Right ventricle myocardium inferior (tissue), 1 donor: ENCODE measurements around the gene ASB5. TPM values are rescaled to one million over a fixed set of nuclear protein-coding genes. Genes with fewer than 3 reads are reported as not detected.
"Not testable (repeated sequence)": the region's sequence is repeated elsewhere in the genome, so short reads cannot be mapped to it uniquely, and the experiment has no call there.

Experiments used
- ATAC-seq: fragments of 200-7000 bp; cut with Tn5 transposase; one replicate; pipeline ENCODE4 v1.9.1; 2020; ENCODE audit warnings: mild to moderate bottlenecking, moderate library complexity
- DNase-seq: peaks from one replicate; pipeline ENCODE4 v3.0.0; 2021; ENCODE audit errors: missing footprints
- intact Hi-C: fragments of 100-400 bp; cut with DNase I; formaldehyde crosslinking; loops from one replicate; pipeline ENCODE4 v1.11.0; 2022
- total RNA-seq: library from RNA; stranded (reverse); fragmentation: NEBNext Ultra II Directional; extraction: Animal tissue kit (Norgen Biotek cat#: 25700); gene quantifications from one replicate; pipeline ENCODE4 v1.2.1, GENCODE V29; 2021
- donor health status: DM: no; HTN: yes; CAD: no; lungs with severe emphysema.

ASB5 gene
- total RNA-seq, 1 donor from 2014 or later: 2.7 TPM

DNA sequence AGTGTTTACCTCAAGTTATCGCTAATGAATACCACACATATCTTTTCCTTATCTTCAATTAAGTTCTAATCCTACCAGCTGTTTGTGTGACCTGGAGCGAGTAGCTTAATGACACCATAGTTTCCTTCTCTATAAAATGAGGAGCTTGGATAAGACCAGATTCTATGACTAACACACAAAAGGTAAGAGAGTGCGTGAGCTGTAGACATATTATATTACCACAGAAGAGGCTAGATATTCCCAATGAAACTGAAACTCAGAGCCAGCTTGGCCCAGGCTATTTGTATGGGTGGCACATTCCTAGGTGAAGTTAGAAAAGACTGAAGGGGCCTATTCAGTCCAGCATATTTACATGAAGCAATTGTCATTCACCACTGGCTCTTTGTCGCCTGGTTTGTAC, 30.2 kb downstream of the ASB5 start:
- DNase-seq (no peak), ATAC-seq (no peak)
- intact Hi-C loops: loop anchor here (5.0 kb wide), 2 partner anchors 38 to 42 kb away; partner anchors contain the start of gene SPATA4

DNA sequence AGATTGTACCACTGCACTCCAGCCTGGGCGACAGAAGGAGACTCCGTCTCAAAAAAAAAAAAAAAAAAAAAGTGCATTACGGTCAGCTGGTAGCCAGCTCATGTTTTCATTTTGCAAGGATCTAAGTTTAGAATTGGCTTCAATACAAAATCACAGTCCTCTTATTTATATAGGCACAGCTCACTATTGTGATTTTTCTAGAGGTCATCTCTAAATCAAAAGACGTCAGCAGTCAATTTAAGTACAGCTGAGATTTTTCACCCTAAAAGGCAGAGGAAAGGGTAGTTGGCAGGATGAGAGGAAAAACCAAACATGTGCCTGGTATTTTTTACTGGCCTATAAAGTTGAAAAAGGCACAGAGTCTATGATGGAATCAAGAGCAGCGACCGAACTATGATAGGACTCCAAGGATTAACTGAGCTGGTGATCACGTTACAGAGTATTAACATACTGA, 30.8 kb downstream of the ASB5 start:
- DNase-seq: no peak
- intact Hi-C loops: loop anchor here (5.0 kb wide), 2 partner anchors 39 to 41 kb away; partner anchors contain the start of gene SPATA4
- ATAC-seq: peak; percentile 67

DNA sequence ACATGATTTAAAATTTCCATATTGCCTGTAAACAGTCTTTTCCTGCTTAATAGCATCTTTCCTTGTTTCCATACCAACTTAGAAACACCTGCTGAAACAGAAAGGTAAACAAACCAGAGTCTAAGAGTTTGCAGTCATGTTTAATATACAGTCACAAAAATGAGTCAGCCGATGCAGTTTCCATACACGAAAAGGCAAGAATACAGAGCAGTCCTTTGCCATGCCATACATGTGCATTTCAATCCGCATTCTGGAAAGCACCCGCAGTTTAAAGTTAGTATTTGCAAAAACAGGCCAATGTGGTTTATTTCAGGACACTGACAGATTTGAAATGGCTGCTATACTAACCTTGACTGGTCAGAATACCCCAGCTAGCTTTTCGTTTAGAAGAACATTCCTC, 32.1 kb downstream of the ASB5 start:
- ATAC-seq (no peak), DNase-seq (no peak)
- intact Hi-C loops: loop anchor here (5.0 kb wide), 2 partner anchors 40 kb away; partner anchors contain the start of gene SPATA4

DNA sequence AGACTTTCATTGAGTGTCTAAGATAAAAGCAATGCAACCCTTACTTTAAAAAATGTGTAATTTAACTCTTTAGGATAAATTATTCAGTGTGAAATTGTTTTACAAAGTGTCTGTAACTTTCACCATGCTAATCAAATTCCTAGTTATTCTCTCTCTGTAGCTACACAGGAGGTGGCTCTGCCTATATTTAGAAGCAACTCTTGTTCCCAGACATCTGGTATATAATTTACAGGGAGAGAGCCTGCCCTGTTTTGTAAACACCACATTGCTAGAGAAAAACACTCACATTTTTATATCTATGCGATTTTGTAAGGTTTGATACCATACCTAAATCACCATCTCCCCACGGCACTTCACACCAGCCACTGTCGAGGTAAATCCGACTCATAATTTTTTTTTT, 38.2 kb downstream of the ASB5 start:
- no peak for ATAC-seq
- DNase-seq: no peak
- intact Hi-C loops: no loop called here

DNA sequence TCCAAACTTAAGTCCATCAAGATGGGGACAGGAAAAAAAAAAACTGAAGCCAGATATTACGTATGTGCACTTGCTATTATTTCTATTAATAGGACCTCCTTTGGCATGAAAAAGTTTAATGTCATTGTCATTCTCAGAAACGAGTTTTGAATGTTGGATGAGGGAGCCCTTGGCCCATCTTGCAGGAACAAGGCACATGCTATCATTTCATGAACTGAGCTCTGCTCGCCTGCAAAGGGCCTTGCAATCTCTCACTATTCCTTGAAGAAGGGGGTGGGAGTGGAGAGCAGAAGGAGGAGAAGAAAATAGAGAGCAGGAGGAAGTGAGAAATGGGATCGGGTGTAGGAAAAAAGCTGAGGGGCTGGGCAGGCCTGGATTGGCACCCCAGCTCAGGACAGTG, 39.4 kb downstream of the ASB5 start:
- intact Hi-C loops: no loop called here
- ATAC-seq (no peak), DNase-seq (no peak)

DNA sequence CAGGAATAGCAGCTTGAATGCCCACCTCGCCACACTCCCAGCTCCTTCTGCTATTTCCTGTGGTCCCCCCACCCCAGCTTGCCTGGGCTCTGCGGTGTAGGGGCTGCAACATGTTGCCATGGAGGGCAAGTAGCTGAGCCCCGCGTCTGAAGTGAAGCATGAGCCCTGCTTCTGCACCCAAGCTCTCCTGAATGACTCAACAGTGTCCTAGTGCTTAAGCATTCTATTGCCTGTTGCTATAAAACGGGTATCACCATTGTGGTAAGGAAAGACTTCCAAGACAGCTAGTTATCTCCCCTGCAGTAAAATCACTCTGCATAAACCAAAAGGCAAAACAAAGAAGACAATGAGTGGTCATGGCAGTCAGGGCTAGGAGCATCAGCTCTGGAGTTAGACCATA, 42.3 kb downstream of the ASB5 start:
- no peak for DNase-seq
- intact Hi-C loops: no loop called here
- no peak for ATAC-seq

DNA sequence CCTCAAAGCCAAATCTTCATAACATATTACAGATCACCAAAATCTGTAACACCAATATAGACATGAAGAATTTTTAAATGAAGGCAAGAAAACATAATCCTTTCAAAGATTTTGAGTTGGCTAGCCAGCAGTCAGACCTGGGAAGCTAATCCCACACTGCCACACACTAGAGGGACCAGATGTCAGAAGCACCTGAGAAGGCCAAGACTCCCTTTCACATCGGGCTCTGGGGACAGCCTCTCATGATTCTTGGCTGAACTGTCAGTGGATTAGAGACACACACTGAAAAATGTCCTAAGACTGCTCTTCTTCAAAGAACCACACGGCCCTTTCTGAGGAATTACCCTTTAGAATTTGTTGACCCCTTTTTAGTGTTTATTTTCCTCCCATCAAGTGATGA, 45.5 kb downstream of the ASB5 start:
- ATAC-seq (no peak), DNase-seq (no peak)
- intact Hi-C loops: no loop called here

DNA sequence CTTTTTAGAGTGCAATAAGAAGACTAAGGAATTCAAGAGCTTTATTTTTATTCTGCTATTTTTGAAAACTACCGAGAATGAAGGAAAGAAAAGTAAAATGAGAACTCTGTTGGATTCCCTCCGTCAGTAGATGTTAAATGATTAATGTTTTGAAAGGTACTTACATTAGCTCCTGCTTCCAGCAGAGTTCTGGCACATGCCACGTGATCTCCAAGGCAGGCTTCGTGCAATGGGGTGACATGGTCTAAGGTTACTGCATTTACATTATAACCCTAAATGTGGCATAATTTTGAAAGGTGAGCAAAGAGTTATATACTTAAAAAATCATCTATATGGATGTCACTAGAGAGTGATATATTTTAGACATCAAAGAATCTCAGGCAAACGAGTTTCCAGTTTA, 46.9 kb downstream of the ASB5 start:
- ATAC-seq: no peak

DNA sequence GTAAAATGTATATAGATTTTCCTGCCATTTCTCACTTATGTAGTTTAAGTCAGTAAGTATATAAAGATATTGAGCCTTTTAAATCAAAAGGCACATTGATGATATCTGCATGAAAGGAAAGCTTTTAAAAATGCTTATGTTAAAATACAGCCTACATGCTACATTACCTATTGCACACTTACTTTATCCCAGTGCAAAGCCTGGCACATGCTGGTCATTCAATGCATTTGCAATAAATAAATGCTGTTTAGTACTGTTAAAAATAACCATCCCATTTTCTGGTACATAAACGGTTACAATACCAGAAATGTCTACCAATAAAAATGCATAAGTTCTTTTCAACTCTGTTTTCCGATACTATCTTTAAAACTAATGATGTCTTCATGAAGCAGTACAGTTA, 51.5 kb downstream of the ASB5 start:
- intact Hi-C loops: no loop called here
- ATAC-seq: no peak
- DNase-seq: no peak

More for the DNA sequence above, 46.9 kb downstream of the ASB5 start:
- intact Hi-C loops: no loop called here
- DNase-seq: no peak

DNA sequence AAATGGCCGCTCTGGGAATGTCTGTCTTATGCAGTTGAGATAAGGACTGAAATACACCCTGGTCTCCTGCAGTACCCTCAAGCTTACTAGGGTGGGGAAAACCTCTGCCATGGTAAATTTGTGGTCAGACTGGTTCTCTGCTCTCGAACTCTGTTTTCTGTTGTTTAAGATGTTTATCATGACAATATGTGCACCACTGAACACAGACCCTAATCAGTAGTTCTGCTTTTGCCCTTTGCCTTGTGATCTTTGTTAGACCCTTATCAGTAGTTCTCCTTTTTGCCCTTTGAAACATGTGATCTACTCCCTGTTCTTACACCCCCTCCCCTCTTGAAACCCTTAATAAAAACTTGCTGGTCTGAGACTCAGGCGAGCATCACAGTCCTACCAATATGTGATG, 56.7 kb downstream of the ASB5 start:
- DNase-seq, intact Hi-C loops, ATAC-seq: not testable (repeated sequence)

DNA sequence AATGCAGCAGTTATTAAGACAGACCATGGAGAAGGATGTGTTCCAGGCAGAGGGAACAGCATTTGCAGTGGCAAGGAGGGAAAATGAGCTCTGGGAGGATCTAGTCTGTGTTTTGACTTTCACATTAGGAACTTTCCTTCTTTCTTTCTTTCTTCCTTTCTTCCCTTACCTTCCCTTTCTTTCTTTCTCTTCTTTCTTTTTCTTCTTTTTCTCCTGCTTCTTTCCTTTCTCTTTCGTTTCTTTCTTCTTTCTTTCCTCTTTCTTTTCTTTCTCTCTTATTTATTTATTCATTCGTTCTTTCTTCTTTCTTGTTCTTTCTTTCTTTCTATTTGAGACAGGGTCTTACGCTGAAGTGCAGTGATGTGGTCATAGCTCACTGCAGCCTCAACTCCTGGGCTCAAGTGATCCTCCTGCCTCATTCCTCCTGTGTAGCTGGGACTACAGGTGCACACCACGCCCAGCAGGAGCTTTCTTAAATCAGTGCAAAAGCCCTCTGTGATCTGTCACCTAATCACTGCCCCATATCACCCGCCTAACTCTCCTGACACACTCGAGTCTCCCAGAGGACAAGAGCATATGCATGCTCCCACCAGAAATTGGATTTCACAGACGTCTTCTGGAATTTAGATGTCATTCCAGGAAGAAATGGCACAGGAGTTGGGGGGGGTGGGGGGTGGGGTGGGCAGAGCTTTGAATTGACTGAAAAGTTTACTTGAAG, 58.3 kb downstream of the ASB5 start:
- intact Hi-C loops: no loop called here
- ATAC-seq (no peak), DNase-seq (no peak)

DNA sequence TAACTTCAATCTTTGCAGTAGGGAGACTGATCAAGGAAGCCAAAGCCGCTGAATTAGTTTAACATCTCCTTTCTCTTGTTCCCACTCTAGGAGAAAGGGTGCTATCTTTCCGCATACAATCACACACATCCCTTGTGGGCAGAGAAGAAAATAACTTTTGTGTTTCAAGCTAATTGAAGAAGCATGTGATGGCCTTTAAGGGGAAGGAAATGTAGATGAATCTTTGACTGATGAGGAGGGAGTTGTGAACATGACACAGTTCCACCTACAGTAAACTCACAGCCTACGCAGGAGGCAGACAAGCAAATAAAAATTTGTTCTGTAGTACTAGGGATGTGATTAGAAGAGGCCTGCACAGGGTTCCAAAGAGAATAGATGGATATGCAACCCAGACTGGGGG, 58.9 kb downstream of the ASB5 start:
- ATAC-seq (no peak), DNase-seq (no peak)
- intact Hi-C loops: no loop called here

DNA sequence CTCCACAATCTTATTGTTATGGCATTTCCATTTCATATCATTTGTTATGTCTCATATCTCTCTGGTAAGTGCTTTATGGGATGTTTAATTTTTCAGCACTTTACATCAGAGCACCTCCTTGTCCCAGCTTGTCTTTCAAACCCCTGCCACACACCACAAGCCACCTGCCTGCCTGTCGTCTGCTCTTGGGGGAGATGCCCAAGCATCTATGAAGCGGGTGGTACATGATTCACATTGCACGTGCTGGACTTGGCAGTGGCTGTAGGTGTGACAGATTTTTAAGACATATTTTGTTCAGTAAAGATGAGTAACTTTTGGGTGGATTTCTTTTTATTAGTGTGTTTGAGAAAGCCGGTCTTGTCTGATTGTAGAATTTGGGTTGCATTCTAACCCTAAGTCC, 59.5 kb downstream of the ASB5 start:
- DNase-seq (no peak), ATAC-seq (no peak)
- intact Hi-C loops: no loop called here

DNA sequence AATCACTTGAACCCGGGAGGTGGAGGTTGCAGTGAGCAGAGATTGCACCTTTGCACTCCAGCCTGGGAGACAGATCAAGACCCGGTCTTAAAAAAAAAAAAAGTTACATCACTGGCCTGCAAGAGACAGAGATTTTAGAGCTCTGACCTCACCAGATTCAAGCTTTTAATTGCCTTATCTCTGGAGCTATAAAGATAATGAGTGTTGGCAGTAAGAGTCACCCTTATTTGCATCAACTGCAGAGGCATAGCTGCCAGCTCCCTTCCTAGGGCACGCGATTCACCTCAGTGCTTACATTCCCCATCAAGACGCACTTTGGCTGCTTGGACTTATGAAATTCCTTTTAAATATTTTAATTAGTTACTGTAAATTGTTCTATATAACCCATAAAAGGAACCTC, 61.2 kb downstream of the ASB5 start:
- intact Hi-C loops: no loop called here
- no peak for DNase-seq
- ATAC-seq: no peak

DNA sequence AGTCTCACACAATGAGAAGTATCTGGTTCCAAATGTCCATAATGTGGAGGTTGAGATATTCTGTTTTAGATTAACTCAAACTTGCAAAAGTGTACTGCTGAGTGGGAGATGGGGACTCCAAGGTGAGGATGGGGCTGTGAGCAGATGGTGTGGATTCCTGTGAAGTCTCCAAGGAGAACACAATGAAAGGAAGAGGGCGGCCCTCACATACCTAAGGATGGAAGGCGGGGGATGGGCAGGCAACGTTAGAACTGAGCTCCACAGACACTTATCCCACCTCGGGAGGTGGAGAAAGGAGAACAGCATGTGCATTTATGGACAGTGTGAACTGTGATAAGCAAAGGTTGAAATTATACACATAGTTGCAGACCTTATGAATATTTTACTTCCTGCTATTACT, 63.7 kb downstream of the ASB5 start:
- no peak for ATAC-seq
- no peak for DNase-seq
- intact Hi-C loops: no loop called here

DNA sequence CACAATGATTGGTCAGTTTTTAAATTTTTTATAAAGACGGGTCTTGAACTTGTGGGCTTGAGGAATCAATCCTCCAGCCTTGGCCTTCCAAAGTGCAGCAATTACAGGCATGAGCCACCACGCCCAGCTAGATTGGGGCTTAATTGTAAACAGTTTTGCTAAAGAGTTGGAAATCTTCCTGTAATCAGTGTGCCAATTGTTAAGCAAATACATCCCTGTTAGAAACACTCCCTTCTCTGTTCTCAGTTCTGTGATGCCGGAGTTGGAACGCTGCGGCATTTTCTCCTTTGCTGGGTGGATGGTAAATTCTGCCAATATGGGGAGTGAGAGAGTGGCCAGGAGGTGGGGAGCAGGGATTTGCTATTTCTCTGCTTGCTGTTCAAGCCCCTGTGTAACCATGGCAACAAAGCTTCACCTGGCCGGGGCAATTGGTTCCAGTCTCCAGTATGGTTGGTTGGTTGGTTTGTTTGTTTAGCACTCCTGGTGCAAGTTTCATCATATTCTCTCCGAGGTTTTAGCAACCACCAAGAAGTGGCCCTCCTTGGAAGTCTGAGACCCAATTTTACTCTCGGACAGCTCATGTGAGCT, 70.6 kb downstream of the ASB5 start:
- intact Hi-C loops: loop anchor here (5.0 kb wide), 1 partner anchor 39 kb away; no protein-coding TSS in a partner anchor
- no peak for DNase-seq
- ATAC-seq: no peak

DNA sequence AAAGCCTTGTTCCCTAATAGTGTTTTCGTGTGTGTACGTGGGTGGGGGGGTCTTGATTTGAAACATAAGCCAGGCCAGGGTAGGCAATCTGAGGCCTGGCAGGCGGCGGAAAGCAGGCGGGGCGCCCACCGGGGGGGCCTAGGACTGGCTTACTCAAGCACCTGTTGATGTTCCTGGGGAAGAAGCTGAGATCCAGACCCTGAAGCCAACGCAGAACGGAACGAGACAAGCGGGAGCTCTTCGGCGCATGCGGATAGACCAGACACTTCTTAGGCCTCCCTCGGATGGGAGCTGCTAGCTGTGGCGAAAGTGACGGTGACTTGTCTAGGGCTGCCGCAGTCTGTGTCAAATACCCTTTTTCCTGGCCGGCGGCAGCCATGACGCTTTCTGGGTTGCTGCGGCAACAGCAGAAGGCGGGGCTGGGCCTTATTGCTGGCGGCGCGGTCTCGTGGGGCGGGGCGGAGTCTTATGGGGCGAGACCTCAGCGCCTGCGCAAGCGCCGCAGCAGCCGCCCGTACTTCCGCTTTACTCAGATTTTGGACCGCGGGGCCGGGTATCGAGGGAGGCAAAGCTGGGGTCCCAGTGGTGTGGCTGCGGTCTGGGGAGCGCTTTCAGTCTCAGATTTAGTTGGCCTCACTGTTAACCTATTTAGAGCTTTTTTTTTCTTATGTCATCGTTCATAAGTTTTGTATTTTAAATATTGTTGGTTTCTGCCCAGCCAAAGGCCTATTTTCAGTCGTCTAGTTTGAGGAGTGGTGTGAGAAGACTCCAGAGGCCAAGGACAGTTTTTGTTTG, 73.6 kb downstream of the ASB5 start, which contains the start of gene SPATA4:
Gene SPATA4, minus strand, starts transcription at position 402 of the 795 bp plus-strand sequence. Its CDS starts 23 bp downstream, at position 379.
- DNase-seq (peak; percentile 98), ATAC-seq (peak; percentile 100)
- intact Hi-C loops: loop anchor here (1.0 to 5.0 kb wide), 3 partner anchors 42 to 123 kb away; partner anchors contain the start of gene SPCS3

DNA sequence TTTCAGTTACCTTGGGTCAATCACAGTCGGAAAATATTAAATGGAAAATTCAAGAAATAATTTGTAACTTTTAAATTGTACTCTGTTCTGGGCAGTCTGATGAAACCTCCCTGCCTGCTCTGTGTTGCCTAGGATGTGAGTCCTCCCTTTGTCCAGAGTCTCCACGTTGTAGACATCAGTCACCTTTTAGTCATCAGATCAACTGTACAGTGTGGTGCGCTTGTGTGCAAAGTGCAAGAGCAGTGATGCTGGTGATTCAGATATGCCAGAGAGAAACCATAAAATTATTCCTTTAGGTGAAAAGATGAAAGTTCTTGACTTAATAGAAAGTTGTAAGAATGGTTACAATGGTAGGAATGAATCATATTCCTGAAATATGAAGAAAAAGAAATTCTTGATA, 75.1 kb downstream of the ASB5 start:
- intact Hi-C loops: loop anchor here (2.0 kb wide), 1 partner anchor 125 kb away; the partner anchor contains the start of gene SPCS3
- no peak for DNase-seq
- no peak for ATAC-seq

DNA sequence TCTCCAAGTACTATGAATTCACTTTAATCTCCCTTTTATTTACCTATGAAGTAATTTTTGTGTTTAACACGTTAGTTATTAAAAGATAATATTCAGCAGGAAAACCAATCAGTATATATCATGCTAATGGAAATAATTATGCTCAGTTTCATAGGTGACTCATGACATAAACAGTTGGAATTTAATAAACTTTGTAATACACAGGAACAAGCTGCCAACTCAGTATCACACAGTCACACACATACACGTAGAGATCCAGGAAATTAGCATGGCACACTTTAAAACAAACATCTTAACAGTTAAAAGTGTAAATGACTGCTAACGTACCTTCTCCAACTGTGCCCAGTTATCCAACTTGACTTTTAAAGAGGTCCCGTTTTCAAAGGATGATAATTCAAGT, 75.9 kb downstream of the ASB5 start:
- DNase-seq (no peak), ATAC-seq (no peak)
- intact Hi-C loops: no loop called here
